HEK293 (cell line): ENCODE results near the gene MOK.

Experiments used
- CTCF ChIA-PET: fragments of 350-600 bp; formaldehyde crosslinking; extraction: SDS; loops from one replicate; lab custom pipeline; 2021; ENCODE audit warnings: antibody characterized with exemption; lab: Yijun Ruan, JAX
- POLR2A ChIA-PET: fragments of 300-600 bp; formaldehyde crosslinking; extraction: SDS; loops from one replicate; lab custom pipeline; 2020; ENCODE audit warnings: antibody characterized with exemption, inconsistent platforms; lab: Yijun Ruan, JAX
- H3K27ac ChIP-seq: fragments of 200-500 bp; sonication (Bioruptor generic); 2 replicates; pipeline ENCODE4 v1.5.1; 2014; ENCODE audit warnings: low read depth, low read length, control low read depth, inconsistent platforms; ENCODE audit errors: extremely low read depth
- H3K36me3 ChIP-seq, 2 experiments: fragments of 200-500 bp in 1 of 2; sonication (Bioruptor generic) in 1 of 2; 1 replicate in 1 of 2; 2 replicates in 1 of 2; pipeline ENCODE4 v1.5.1; 2014 to 2017; ENCODE audit warnings: inconsistent platforms in 2 of 2, low read length in 2 of 2; ENCODE audit not compliant: control insufficient read depth in 2 of 2, insufficient read depth in 1 of 2
- H3K4me1 ChIP-seq: fragments of 200-500 bp; sonication (Bioruptor generic); 2 replicates; pipeline ENCODE4 v1.5.1; 2014; ENCODE audit warnings: mild to moderate bottlenecking, low read length, inconsistent platforms; ENCODE audit not compliant: control insufficient read depth, insufficient read depth
- H3K4me3 ChIP-seq: 2 replicates; pipeline ENCODE4 v1.5.1; 2011; ENCODE audit warnings: low read depth, mild to moderate bottlenecking, control low read depth, low read length, moderate library complexity
- H3K9me3 ChIP-seq: fragments of 200-500 bp; sonication (Bioruptor generic); 2 replicates; pipeline ENCODE4 v1.5.1; 2014; ENCODE audit warnings: low read depth, low read length, inconsistent platforms; ENCODE audit not compliant: control insufficient read depth, insufficient read depth
- HOXC10 ChIP-seq: sonication (generic); formaldehyde crosslinking; IDR thresholded peaks from 2 replicates; pipeline ENCODE4 v1.8.1; 2023; ENCODE audit warnings: mild to moderate bottlenecking, missing genetic modification reagents
- MYNN ChIP-seq: fragments of 450-650 bp; formaldehyde crosslinking; IDR thresholded peaks from 2 replicates; pipeline ENCODE4 v1.5.1; 2016; ENCODE audit warnings: missing biosample characterization, missing genetic modification characterization, borderline replicate concordance
- TCF7L2 ChIP-seq: IDR thresholded peaks from 2 replicates; pipeline ENCODE4 v1.6.1; 2011; ENCODE audit warnings: low read depth, mild to moderate bottlenecking, inconsistent platforms, low read length, moderate library complexity, borderline replicate concordance
- WT1 ChIP-seq: fragments of 450-650 bp; formaldehyde crosslinking; IDR thresholded peaks from 2 replicates; pipeline ENCODE4 v1.5.1; 2016; ENCODE audit warnings: missing biosample characterization, missing genetic modification characterization
- ZFHX2 ChIP-seq: fragments of 450-650 bp; formaldehyde crosslinking; conservative IDR thresholded peaks from 2 replicates; pipeline ENCODE4 v1.5.1; 2016; ENCODE audit warnings: missing biosample characterization, missing genetic modification characterization
- ZNF248 ChIP-seq: fragments of 450-650 bp; formaldehyde crosslinking; IDR thresholded peaks from 2 replicates; pipeline ENCODE4 v1.5.1; 2017; ENCODE audit warnings: missing biosample characterization, missing genetic modification characterization
- ZNF354C ChIP-seq: fragments of 450-650 bp; formaldehyde crosslinking; IDR thresholded peaks from 2 replicates; pipeline ENCODE4 v1.5.1; 2016; ENCODE audit warnings: missing biosample characterization, missing genetic modification characterization, low read depth, borderline replicate concordance
- ZNF37A ChIP-seq: fragments of 450-650 bp; IDR thresholded peaks from 2 replicates; pipeline ENCODE4 v1.5.1; 2018; ENCODE audit warnings: missing biosample characterization, missing genetic modification characterization
- ZNF624 ChIP-seq: fragments of 450-650 bp; formaldehyde crosslinking; IDR thresholded peaks from 2 replicates; pipeline ENCODE4 v1.5.1; 2017; ENCODE audit warnings: missing biosample characterization, missing genetic modification characterization
- ZNF629 ChIP-seq: fragments of 450-650 bp; formaldehyde crosslinking; IDR thresholded peaks from 2 replicates; pipeline ENCODE4 v1.5.1; 2017; ENCODE audit warnings: missing biosample characterization, missing genetic modification characterization
- ZNF677 ChIP-seq: fragments of 450-650 bp; IDR thresholded peaks from 2 replicates; pipeline ENCODE4 v1.5.0; 2018; ENCODE audit warnings: missing biosample characterization, mild to moderate bottlenecking, missing genetic modification characterization, moderate library complexity
- ZNF76 ChIP-seq: fragments of 450-650 bp; formaldehyde crosslinking; IDR thresholded peaks from 2 replicates; pipeline ENCODE4; 2016; ENCODE audit warnings: low read depth, missing biosample characterization, missing genetic modification characterization, borderline replicate concordance
- ZSCAN16 ChIP-seq: fragments of 450-650 bp; formaldehyde crosslinking; IDR thresholded peaks from 2 replicates; pipeline ENCODE4 v1.5.1; 2016; ENCODE audit warnings: missing biosample characterization, missing genetic modification characterization
- ZXDB ChIP-seq: fragments of 450-650 bp; formaldehyde crosslinking; IDR thresholded peaks from 2 replicates; pipeline ENCODE4 v1.5.1; 2016; ENCODE audit warnings: missing biosample characterization, missing genetic modification characterization
- TF ChIP-seq, protein P1 (sequence below): fragments of 450-650 bp; formaldehyde crosslinking; IDR thresholded peaks from 2 replicates; pipeline ENCODE4 v1.5.1; 2016; ENCODE audit warnings: missing biosample characterization, missing genetic modification characterization
- TF ChIP-seq, protein P2 (sequence below): fragments of 450-650 bp; formaldehyde crosslinking; optimal IDR thresholded peaks from 2 replicates; pipeline ENCODE3; 2016; ENCODE audit warnings: missing biosample characterization, mild to moderate bottlenecking, missing genetic modification characterization
- TF ChIP-seq, protein P3 (sequence below): sonication (generic); formaldehyde crosslinking; IDR thresholded peaks from 2 replicates; pipeline ENCODE4 v1.8.1; 2022; ENCODE audit warnings: mild to moderate bottlenecking, moderate library complexity, missing genetic modification reagents
- TF ChIP-seq, protein P4 (sequence below): fragments of 450-650 bp; formaldehyde crosslinking; IDR thresholded peaks from 2 replicates; pipeline ENCODE4 v1.5.1; 2016; ENCODE audit warnings: missing biosample characterization, missing genetic modification characterization
- TF ChIP-seq, protein P5 (sequence below): fragments of 450-650 bp; formaldehyde crosslinking; IDR thresholded peaks from 2 replicates; pipeline ENCODE4 v1.5.1; 2016; ENCODE audit warnings: missing biosample characterization, missing genetic modification characterization
- TF ChIP-seq, protein P6 (sequence below): fragments of 450-650 bp; formaldehyde crosslinking; IDR thresholded peaks from 2 replicates; pipeline ENCODE4 v1.5.1; 2017; ENCODE audit warnings: missing biosample characterization, missing genetic modification characterization
- TF ChIP-seq, protein P7 (sequence below): fragments of 450-650 bp; formaldehyde crosslinking; IDR thresholded peaks from 2 replicates; pipeline ENCODE4 v1.5.1; 2017; ENCODE audit warnings: missing biosample characterization, missing genetic modification characterization
- TF ChIP-seq, protein P8 (sequence below): fragments of 450-650 bp; IDR thresholded peaks from 2 replicates; pipeline ENCODE4 v1.5.1; 2018; ENCODE audit warnings: missing biosample characterization, mild to moderate bottlenecking, missing genetic modification characterization
- TF ChIP-seq, protein P9 (sequence below): fragments of 450-650 bp; formaldehyde crosslinking; IDR thresholded peaks from 2 replicates; pipeline ENCODE4 v1.5.1; 2016; ENCODE audit warnings: missing biosample characterization, missing genetic modification characterization

Gene MOK

DNA sequence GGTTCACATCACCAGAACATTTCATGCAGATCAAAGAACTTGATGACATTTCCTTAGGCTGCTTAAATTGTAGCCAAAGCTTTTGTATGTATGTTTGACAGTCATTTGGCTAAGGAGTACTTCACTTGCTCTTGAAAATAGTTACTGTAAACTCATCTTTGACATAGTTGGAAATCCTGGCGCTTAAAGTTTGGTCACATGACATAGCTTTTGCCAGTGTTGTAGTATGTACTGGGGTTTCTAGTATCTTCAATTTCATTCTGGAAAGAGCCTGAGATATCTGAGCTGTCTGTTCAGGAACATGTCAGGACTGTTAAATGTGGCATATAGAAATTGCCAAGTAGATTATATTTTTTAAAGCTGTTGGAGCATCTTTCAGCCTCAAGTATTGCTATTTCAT, 109.5 kb downstream of the MOK start:
- Histone ChIP-seq H3K4me3 (no peak overlapping the region), H3K9me3 (no peaks in the 10 kb centered on the region), H3K27ac (no peak overlapping the region), H3K4me1 (peaks cover 4% of the 10 kb centered on the region; the same call in 1 of the 2 replicates), H3K36me3 (peaks cover 0 to 37% of the 10 kb centered on the region in 2 experiments; a peak in 1 of 3 replicates)
- ChIA-PET POLR2A (no interaction called here), CTCF (no interaction called here)
- TF ChIP-seq, protein P1, sequence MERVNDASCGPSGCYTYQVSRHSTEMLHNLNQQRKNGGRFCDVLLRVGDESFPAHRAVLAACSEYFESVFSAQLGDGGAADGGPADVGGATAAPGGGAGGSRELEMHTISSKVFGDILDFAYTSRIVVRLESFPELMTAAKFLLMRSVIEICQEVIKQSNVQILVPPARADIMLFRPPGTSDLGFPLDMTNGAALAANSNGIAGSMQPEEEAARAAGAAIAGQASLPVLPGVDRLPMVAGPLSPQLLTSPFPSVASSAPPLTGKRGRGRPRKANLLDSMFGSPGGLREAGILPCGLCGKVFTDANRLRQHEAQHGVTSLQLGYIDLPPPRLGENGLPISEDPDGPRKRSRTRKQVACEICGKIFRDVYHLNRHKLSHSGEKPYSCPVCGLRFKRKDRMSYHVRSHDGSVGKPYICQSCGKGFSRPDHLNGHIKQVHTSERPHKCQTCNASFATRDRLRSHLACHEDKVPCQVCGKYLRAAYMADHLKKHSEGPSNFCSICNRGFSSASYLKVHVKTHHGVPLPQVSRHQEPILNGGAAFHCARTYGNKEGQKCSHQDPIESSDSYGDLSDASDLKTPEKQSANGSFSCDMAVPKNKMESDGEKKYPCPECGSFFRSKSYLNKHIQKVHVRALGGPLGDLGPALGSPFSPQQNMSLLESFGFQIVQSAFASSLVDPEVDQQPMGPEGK = no peak
- no peak for TF ChIP-seq TCF7L2
- no peak for TF ChIP-seq ZSCAN16 (tag by site-specific recombination)
- TF ChIP-seq, protein P2, sequence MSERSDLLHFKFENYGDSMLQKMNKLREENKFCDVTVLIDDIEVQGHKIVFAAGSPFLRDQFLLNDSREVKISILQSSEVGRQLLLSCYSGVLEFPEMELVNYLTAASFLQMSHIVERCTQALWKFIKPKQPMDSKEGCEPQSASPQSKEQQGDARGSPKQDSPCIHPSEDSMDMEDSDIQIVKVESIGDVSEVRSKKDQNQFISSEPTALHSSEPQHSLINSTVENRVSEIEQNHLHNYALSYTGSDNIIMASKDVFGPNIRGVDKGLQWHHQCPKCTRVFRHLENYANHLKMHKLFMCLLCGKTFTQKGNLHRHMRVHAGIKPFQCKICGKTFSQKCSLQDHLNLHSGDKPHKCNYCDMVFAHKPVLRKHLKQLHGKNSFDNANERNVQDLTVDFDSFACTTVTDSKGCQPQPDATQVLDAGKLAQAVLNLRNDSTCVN = no peak
- no peak for TF ChIP-seq ZXDB (tag by site-specific recombination)
- TF ChIP-seq ZNF248 = no peak
- TF ChIP-seq, protein P3, sequence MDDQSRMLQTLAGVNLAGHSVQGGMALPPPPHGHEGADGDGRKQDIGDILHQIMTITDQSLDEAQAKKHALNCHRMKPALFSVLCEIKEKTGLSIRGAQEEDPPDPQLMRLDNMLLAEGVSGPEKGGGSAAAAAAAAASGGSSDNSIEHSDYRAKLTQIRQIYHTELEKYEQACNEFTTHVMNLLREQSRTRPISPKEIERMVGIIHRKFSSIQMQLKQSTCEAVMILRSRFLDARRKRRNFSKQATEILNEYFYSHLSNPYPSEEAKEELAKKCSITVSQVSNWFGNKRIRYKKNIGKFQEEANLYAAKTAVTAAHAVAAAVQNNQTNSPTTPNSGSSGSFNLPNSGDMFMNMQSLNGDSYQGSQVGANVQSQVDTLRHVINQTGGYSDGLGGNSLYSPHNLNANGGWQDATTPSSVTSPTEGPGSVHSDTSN (CRISPR knock-in tag) = no peak
- no peak for TF ChIP-seq ZNF629 (tag by site-specific recombination)
- TF ChIP-seq ZNF76 (tag by site-specific recombination) = no peak
- TF ChIP-seq ZFHX2 = no peak
- no peak for TF ChIP-seq ZNF354C
- TF ChIP-seq, protein P4, sequence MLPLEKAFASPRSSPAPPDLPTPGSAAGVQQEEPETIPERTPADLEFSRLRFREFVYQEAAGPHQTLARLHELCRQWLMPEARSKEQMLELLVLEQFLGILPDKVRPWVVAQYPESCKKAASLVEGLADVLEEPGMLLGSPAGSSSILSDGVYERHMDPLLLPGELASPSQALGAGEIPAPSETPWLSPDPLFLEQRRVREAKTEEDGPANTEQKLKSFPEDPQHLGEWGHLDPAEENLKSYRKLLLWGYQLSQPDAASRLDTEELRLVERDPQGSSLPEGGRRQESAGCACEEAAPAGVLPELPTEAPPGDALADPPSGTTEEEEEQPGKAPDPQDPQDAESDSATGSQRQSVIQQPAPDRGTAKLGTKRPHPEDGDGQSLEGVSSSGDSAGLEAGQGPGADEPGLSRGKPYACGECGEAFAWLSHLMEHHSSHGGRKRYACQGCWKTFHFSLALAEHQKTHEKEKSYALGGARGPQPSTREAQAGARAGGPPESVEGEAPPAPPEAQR = no peak
- no peak for TF ChIP-seq ZNF677 (tag by site-specific recombination)

DNA sequence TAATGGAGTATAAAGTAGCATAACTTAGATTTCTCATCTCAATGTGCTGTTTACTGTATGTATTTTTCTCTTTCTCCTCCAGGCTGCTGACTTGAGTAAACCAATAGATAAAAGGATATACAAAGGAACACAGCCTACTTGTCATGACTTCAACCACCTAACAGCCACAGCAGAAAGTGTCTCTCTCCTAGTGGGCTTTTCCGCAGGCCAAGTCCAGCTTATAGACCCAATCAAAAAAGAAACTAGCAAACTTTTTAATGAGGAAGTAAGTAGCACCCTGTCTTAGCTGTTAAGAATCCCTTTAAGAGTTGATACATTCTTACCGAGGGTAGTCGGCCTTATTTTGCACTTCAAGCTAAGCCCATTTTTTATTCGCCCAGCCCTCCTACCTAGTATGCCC, 110.1 kb downstream of the MOK start:
- POLR2A ChIA-PET = no interaction called here
- H3K9me3 ChIP-seq = no peaks in the 10 kb centered on the region
- H3K4me1 ChIP-seq = peaks cover 4% of the 10 kb centered on the region; the same call in 1 of the 2 replicates
- H3K4me3 ChIP-seq = no peak overlapping the region
- CTCF ChIA-PET = no interaction called here
- no peak overlapping the region for H3K27ac ChIP-seq
- H3K36me3 ChIP-seq = peaks cover 0 to 34% of the 10 kb centered on the region in 2 experiments; a peak in 1 of 3 replicates
- TF ChIP-seq, protein P5, sequence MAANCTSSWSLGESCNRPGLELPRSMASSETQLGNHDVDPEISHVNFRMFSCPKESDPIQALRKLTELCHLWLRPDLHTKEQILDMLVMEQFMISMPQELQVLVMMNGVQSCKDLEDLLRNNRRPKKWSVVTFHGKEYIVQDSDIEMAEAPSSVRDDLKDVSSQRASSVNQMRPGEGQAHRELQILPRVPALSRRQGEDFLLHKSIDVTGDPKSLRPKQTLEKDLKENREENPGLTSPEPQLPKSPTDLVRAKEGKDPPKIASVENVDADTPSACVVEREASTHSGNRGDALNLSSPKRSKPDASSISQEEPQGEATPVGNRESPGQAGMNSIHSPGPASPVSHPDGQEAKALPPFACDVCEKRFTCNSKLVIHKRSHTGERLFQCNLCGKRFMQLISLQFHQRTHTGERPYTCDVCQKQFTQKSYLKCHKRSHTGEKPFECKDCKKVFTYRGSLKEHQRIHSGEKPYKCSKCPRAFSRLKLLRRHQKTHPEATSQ (tag by site-specific recombination) = no peak
- TF ChIP-seq, protein P6, sequence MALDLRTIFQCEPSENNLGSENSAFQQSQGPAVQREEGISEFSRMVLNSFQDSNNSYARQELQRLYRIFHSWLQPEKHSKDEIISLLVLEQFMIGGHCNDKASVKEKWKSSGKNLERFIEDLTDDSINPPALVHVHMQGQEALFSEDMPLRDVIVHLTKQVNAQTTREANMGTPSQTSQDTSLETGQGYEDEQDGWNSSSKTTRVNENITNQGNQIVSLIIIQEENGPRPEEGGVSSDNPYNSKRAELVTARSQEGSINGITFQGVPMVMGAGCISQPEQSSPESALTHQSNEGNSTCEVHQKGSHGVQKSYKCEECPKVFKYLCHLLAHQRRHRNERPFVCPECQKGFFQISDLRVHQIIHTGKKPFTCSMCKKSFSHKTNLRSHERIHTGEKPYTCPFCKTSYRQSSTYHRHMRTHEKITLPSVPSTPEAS (tag by site-specific recombination) = no peak
- no peak for TF ChIP-seq ZNF37A (tag by site-specific recombination)
- no peak for TF ChIP-seq HOXC10 (CRISPR knock-in tag)
- TF ChIP-seq MYNN (tag by site-specific recombination) = no peak
- TF ChIP-seq, protein P7, sequence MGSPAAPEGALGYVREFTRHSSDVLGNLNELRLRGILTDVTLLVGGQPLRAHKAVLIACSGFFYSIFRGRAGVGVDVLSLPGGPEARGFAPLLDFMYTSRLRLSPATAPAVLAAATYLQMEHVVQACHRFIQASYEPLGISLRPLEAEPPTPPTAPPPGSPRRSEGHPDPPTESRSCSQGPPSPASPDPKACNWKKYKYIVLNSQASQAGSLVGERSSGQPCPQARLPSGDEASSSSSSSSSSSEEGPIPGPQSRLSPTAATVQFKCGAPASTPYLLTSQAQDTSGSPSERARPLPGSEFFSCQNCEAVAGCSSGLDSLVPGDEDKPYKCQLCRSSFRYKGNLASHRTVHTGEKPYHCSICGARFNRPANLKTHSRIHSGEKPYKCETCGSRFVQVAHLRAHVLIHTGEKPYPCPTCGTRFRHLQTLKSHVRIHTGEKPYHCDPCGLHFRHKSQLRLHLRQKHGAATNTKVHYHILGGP (tag by site-specific recombination) = no peak
- no peak for TF ChIP-seq ZNF624 (tag by site-specific recombination)
- no peak for TF ChIP-seq WT1 (tag by site-specific recombination)
- TF ChIP-seq, protein P8, sequence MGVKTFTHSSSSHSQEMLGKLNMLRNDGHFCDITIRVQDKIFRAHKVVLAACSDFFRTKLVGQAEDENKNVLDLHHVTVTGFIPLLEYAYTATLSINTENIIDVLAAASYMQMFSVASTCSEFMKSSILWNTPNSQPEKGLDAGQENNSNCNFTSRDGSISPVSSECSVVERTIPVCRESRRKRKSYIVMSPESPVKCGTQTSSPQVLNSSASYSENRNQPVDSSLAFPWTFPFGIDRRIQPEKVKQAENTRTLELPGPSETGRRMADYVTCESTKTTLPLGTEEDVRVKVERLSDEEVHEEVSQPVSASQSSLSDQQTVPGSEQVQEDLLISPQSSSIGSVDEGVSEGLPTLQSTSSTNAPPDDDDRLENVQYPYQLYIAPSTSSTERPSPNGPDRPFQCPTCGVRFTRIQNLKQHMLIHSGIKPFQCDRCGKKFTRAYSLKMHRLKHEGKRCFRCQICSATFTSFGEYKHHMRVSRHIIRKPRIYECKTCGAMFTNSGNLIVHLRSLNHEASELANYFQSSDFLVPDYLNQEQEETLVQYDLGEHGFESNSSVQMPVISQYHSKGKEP (tag by site-specific recombination) = no peak
- TF ChIP-seq, protein P9, sequence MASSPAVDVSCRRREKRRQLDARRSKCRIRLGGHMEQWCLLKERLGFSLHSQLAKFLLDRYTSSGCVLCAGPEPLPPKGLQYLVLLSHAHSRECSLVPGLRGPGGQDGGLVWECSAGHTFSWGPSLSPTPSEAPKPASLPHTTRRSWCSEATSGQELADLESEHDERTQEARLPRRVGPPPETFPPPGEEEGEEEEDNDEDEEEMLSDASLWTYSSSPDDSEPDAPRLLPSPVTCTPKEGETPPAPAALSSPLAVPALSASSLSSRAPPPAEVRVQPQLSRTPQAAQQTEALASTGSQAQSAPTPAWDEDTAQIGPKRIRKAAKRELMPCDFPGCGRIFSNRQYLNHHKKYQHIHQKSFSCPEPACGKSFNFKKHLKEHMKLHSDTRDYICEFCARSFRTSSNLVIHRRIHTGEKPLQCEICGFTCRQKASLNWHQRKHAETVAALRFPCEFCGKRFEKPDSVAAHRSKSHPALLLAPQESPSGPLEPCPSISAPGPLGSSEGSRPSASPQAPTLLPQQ (tag by site-specific recombination) = no peak
- TF ChIP-seq ZNF354C = no peak
